Breast epithelium (tissue), 4 donors: ENCODE measurements around the gene NELL2. TPM values are rescaled to one million over a fixed set of nuclear protein-coding genes. Genes with fewer than 3 reads are reported as not detected.

Experiments used
- DNase-seq, 2 donors: peaks; one replicate each; pipeline ENCODE4 v3.0.0-alpha.2; 2019; ENCODE audit warnings: low spot score in 2 of 2
- H3K27ac ChIP-seq, 2 donors: fragments of 200-600 bp; sonication (generic) in 1 of 2; one replicate each; pipeline ENCODE4 v1.5.1; 2016 to 2019; ENCODE audit warnings: mild to moderate bottlenecking in 1 of 2
- H3K27me3 ChIP-seq, 2 donors: fragments of 200-600 bp; sonication (generic) in 1 of 2; one replicate each; pipeline versions ENCODE4 v1.5.1 to v1.6.0; 2017 to 2019; ENCODE audit warnings: control low read depth in 1 of 2, mild to moderate bottlenecking in 1 of 2
- H3K36me3 ChIP-seq: fragments of 200-600 bp; one replicate; pipeline ENCODE4 v1.5.1; 2019
- H3K4me1 ChIP-seq, 2 donors: fragments of 200-600 bp; sonication (generic); one replicate each; pipeline ENCODE4 v1.5.1; 2016 to 2019; ENCODE audit warnings: control low read depth in 1 of 2
- H3K4me3 ChIP-seq, 3 donors: fragments of 200-600 bp; sonication (generic); 1 replicate in 2 of 3; 2 replicates in 1 of 3; pipeline ENCODE4 v1.5.1; 2016 to 2019; ENCODE audit warnings: mild to moderate bottlenecking in 3 of 3, moderate library complexity in 2 of 3
- H3K9me3 ChIP-seq, 2 donors: fragments of 200-600 bp; sonication (generic) in 1 of 2; one replicate each; pipeline ENCODE4 v1.5.1; 2016 to 2019; ENCODE audit warnings: control low read depth in 1 of 2
- CTCF ChIP-seq, 3 donors: fragments of 450-650 bp; IDR thresholded peaks; one replicate each; pipeline ENCODE4 v1.5.1; 2016 to 2017; ENCODE audit warnings: antibody characterized with exemption in 3 of 3, mild to moderate bottlenecking in 3 of 3, moderate library complexity in 3 of 3
- POLR2A ChIP-seq: fragments of 450-650 bp; IDR thresholded peaks from one replicate; pipeline ENCODE4 v1.6.1; 2016; ENCODE audit warnings: antibody characterized with exemption, mild to moderate bottlenecking, moderate library complexity
- POLR2AphosphoS5 ChIP-seq, 3 donors: sonication (generic); formaldehyde crosslinking; IDR thresholded peaks; one replicate each; pipeline ENCODE4 v1.6.1; 2017; ENCODE audit warnings: antibody characterized with exemption in 3 of 3
- intact Hi-C: fragments of 100-400 bp; cut with DNase I; formaldehyde crosslinking; loops from one replicate; pipeline ENCODE4 v1.15.1; 2023; ENCODE audit warnings: low total_unique reads
- total RNA-seq, 3 donors: library from RNA; depleted of rRNA; stranded (reverse); fragments of >200 nt; gene quantifications; one replicate each; pipeline ENCODE4 v1.1.0, GENCODE V29; 2016

NELL2 gene
- total RNA-seq, 3 donors from 2014 or later = 4.9 to 10.1 (median 9.9) TPM

GRCh38 chr12:44847888-44848702 is 28.0 kb downstream of the NELL2 start:
- Histone ChIP-seq H3K27ac (no peak overlapping the region), H3K36me3 (no peaks in the 10 kb centered on the region)
- DNase-seq = no peak

GRCh38 chr12:44847403-44847802 is 28.7 kb downstream of the NELL2 start:
- DNase-seq = no peak
- TF ChIP-seq POLR2AphosphoS5 (IDR thresholded peaks at IDR 0.05) (no peak), POLR2A (no peak), CTCF (IDR thresholded peaks at IDR 0.05) (no peak)
- Histone ChIP-seq H3K27ac (no peak overlapping the region), H3K4me3 (no peak overlapping the region), H3K4me1 (no peaks in the 10 kb centered on the region), H3K9me3 (no peaks in the 10 kb centered on the region), H3K27me3 (no peaks in the 10 kb centered on the region), H3K36me3 (no peaks in the 10 kb centered on the region)
- intact Hi-C loops = no loop called here

More at GRCh38 chr12:44847888-44848702, 28.0 kb downstream of the NELL2 start:
- intact Hi-C loops = no loop called here
- TF ChIP-seq POLR2AphosphoS5 (IDR thresholded peaks at IDR 0.05) (no peak), CTCF (IDR thresholded peaks at IDR 0.05) (no peak), POLR2A (no peak)
- no peaks in the 10 kb centered on the region for H3K27me3 ChIP-seq
- H3K4me1 ChIP-seq = no peaks in the 10 kb centered on the region
- no peaks in the 10 kb centered on the region for H3K9me3 ChIP-seq
- no peak overlapping the region for H3K4me3 ChIP-seq

- Histone ChIP-seq H3K4me1 (no peaks in the 10 kb centered on the region), H3K9me3 (no peaks in the 10 kb centered on the region), H3K27me3 (no peaks in the 10 kb centered on the region), H3K36me3 (no peaks in the 10 kb centered on the region), H3K4me3 (no peak overlapping the region), H3K27ac (no peak overlapping the region)
- no peak for DNase-seq
- intact Hi-C loops = no loop called here
- no peak for TF ChIP-seq CTCF (IDR thresholded peaks at IDR 0.05)
- TF ChIP-seq POLR2AphosphoS5 (IDR thresholded peaks at IDR 0.05) = no peak
- no peak for TF ChIP-seq POLR2A
Measured at GRCh38 chr12:44846826-44847225, 29.3 kb downstream of the NELL2 start.

GRCh38 chr12:44842669-44843068 is 33.4 kb downstream of the NELL2 start:
- H3K9me3 ChIP-seq = no peaks in the 10 kb centered on the region
- H3K36me3 ChIP-seq = no peaks in the 10 kb centered on the region
- no peak overlapping the region for H3K4me3 ChIP-seq
- TF ChIP-seq CTCF (IDR thresholded peaks at IDR 0.05) (no peak), POLR2A (no peak), POLR2AphosphoS5 (IDR thresholded peaks at IDR 0.05) (no peak)
- no peaks in the 10 kb centered on the region for H3K4me1 ChIP-seq
- intact Hi-C loops = no loop called here
- no peak overlapping the region for H3K27ac ChIP-seq
- H3K27me3 ChIP-seq = no peaks in the 10 kb centered on the region
- DNase-seq = no peak

GRCh38 chr12:44839785-44840184 is 36.3 kb downstream of the NELL2 start:
- Histone ChIP-seq H3K4me3 (no peak overlapping the region), H3K9me3 (no peaks in the 10 kb centered on the region), H3K27me3 (no peaks in the 10 kb centered on the region), H3K4me1 (no peaks in the 10 kb centered on the region), H3K36me3 (no peaks in the 10 kb centered on the region), H3K27ac (no peak overlapping the region)
- intact Hi-C loops = no loop called here
- no peak for TF ChIP-seq POLR2AphosphoS5 (IDR thresholded peaks at IDR 0.05)
- TF ChIP-seq CTCF (IDR thresholded peaks at IDR 0.05) = no peak
- no peak for DNase-seq
